ENCODE results near the gene PEAK1. TPM values are rescaled to one million over a fixed set of nuclear protein-coding genes. Genes with fewer than 3 reads are reported as not detected.

Gene PEAK1
- total RNA-seq, 2 experiments from 2014 or later = 9.2 to 11.0 TPM

DNA sequence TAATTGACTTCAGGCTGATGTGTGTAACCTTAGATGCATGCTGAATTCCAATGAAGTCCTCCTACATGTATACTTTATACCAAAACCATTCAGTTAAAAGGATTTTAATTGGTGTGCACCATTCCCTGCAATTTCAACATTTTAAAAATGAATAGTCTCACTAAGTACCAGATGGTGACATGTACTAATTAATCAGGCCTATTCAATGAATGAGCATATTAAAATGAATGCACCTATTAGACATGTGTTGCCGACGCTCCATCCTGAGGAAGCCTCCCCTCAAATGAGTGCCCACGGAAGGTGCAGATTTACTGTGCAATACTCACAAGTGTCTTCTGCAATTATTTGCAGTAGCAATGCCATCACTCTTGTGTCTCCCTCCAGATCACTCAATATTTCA, 224.3 kb downstream of the PEAK1 start:
- Histone ChIP-seq H3K36me3 (ENCODE audit: insufficient read depth, low read length) (no peaks in the 10 kb centered on the region), H3K27ac (ENCODE audit: low read depth in 1 of 2, low read length in 2 of 2) (no peak overlapping the region), H3K27me3 (ENCODE audit: control insufficient read depth in 1 of 2, insufficient read depth in 2 of 2, low read length in 2 of 2) (no peaks in the 10 kb centered on the region), H3K4me1 (ENCODE audit: insufficient read depth, low read length) (no peaks in the 10 kb centered on the region), H3K9me3 (ENCODE audit: control insufficient read depth in 1 of 2, insufficient read depth in 1 of 2, low read length in 2 of 2) (peaks cover 0 to 6% of the 10 kb centered on the region in 2 experiments), H3K4me3 (ENCODE audit: low read length) (no peak overlapping the region)
- ChIA-PET POLR2A (no interaction called here), CTCF (no interaction called here)
- peaks cover 5% of the 10 kb centered on the region for H3K9me3 Mint-ChIP-seq
- ATAC-seq (ENCODE audit: poor library complexity) = no peak
- no peak for DNase-seq
- no peaks in the 10 kb centered on the region for H3K4me1 Mint-ChIP-seq (ENCODE audit: low read depth)
- H3K4me3 Mint-ChIP-seq = no peak overlapping the region
- H3K36me3 Mint-ChIP-seq (ENCODE audit: low read depth) = peaks cover 21% of the 10 kb centered on the region
- TF ChIP-seq, protein P1, sequence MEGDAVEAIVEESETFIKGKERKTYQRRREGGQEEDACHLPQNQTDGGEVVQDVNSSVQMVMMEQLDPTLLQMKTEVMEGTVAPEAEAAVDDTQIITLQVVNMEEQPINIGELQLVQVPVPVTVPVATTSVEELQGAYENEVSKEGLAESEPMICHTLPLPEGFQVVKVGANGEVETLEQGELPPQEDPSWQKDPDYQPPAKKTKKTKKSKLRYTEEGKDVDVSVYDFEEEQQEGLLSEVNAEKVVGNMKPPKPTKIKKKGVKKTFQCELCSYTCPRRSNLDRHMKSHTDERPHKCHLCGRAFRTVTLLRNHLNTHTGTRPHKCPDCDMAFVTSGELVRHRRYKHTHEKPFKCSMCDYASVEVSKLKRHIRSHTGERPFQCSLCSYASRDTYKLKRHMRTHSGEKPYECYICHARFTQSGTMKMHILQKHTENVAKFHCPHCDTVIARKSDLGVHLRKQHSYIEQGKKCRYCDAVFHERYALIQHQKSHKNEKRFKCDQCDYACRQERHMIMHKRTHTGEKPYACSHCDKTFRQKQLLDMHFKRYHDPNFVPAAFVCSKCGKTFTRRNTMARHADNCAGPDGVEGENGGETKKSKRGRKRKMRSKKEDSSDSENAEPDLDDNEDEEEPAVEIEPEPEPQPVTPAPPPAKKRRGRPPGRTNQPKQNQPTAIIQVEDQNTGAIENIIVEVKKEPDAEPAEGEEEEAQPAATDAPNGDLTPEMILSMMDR (IDR thresholded peaks at IDR 0.05) = no peak
- no peaks in the 10 kb centered on the region for H3K27me3 Mint-ChIP-seq
- intact Hi-C loops (cut with DNase I, micrococcal nuclease) = no loop called here
- H3K27ac Mint-ChIP-seq = no peak overlapping the region

DNA sequence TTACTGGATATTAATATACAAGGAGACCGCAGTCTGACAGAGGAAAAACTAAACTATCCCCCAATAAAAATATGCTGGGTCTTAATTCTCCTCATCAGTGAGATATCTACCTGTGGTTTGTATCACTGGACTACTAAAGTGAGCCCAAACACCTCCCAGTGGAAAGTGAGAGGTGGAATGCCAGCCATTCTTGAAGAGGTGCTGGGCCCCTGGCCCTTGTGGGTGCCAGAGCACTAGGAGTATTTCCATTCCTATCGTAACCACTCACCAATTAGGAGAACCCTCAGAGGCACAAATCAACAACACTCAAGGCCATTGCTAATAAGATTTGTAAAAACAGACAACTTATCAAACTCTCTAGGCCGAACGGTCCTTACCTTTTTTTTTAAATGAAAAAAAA, 227.5 kb downstream of the PEAK1 start:
- H3K36me3 ChIP-seq (ENCODE audit: insufficient read depth, low read length) = no peaks in the 10 kb centered on the region
- no peaks in the 10 kb centered on the region for H3K27me3 Mint-ChIP-seq
- H3K27ac Mint-ChIP-seq = no peak overlapping the region
- TF ChIP-seq, protein P1 (IDR thresholded peaks at IDR 0.05) = no peak
- DNase-seq (no peak), ATAC-seq (ENCODE audit: poor library complexity) (no peak)
- no peak overlapping the region for H3K27ac ChIP-seq (ENCODE audit: low read depth in 1 of 2, low read length in 2 of 2)
- H3K4me1 Mint-ChIP-seq (ENCODE audit: low read depth) = peaks cover 14% of the 10 kb centered on the region
- no peak overlapping the region for H3K4me3 ChIP-seq (ENCODE audit: low read length)
- no peaks in the 10 kb centered on the region for H3K9me3 Mint-ChIP-seq
- H3K9me3 ChIP-seq (ENCODE audit: control insufficient read depth in 1 of 2, insufficient read depth in 1 of 2, low read length in 2 of 2) = no peaks in the 10 kb centered on the region
- H3K36me3 Mint-ChIP-seq (ENCODE audit: low read depth) = no peaks in the 10 kb centered on the region
- peaks cover 5% of the 10 kb centered on the region for H3K4me1 ChIP-seq (ENCODE audit: insufficient read depth, low read length)
- no peak overlapping the region for H3K4me3 Mint-ChIP-seq
- ChIA-PET POLR2A (no interaction called here), CTCF (no interaction called here)
- intact Hi-C loops (cut with DNase I, micrococcal nuclease) = no loop called here
- H3K27me3 ChIP-seq (ENCODE audit: control insufficient read depth in 1 of 2, insufficient read depth in 2 of 2, low read length in 2 of 2) = no peaks in the 10 kb centered on the region

DNA sequence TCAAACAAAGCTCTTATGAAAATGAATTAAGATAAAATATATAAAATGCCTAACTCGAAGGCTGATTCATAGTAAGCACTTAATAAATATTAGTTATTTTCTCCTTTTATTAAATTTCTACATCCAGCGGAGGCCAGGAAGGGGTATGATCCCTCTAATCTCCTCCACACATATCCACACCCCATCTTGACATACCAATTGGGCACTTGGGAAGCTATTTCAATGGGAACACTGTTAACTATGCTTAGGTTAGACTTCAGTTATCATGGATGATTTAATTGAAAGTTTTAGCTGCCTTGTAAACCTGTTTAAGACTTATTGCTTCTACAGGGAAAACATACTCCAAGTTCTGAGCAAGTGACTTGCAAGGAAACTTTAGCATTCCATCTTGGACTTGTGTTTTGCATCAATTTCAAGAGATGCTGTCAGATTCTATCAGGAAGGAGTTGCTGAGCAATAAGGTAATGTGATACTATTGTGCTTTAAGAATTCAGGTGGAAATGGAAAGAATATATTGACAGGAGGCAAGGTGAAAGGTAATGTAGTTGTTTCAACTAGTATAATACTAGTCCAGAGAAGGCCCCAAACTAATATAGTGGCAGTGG, 228.6 kb downstream of the PEAK1 start:
- Mint-ChIP-seq H3K9me3 (no peaks in the 10 kb centered on the region), H3K27ac (no peak overlapping the region), H3K4me1 (ENCODE audit: low read depth) (peaks cover 25% of the 10 kb centered on the region), H3K27me3 (no peaks in the 10 kb centered on the region), H3K36me3 (ENCODE audit: low read depth) (no peaks in the 10 kb centered on the region), H3K4me3 (no peak overlapping the region)
- H3K9me3 ChIP-seq (ENCODE audit: control insufficient read depth in 1 of 2, insufficient read depth in 1 of 2, low read length in 2 of 2) = no peaks in the 10 kb centered on the region
- DNase-seq (no peak), ATAC-seq (ENCODE audit: poor library complexity) (no peak)
- POLR2A ChIA-PET = no interaction called here
- intact Hi-C loops (cut with DNase I, micrococcal nuclease) = no loop called here
- H3K27me3 ChIP-seq (ENCODE audit: control insufficient read depth in 1 of 2, insufficient read depth in 2 of 2, low read length in 2 of 2) = no peaks in the 10 kb centered on the region
- H3K4me1 ChIP-seq (ENCODE audit: insufficient read depth, low read length) = peaks cover 7% of the 10 kb centered on the region
- no peak overlapping the region for H3K4me3 ChIP-seq (ENCODE audit: low read length)
- TF ChIP-seq, protein P1 (IDR thresholded peaks at IDR 0.05) = no peak
- no peak overlapping the region for H3K27ac ChIP-seq (ENCODE audit: low read depth in 1 of 2, low read length in 2 of 2)
- CTCF ChIA-PET = no interaction called here
- no peaks in the 10 kb centered on the region for H3K36me3 ChIP-seq (ENCODE audit: insufficient read depth, low read length)

Measured in CD4-positive, alpha-beta T cell (primary cell).